Ascending aorta (tissue), 2 donors: ENCODE data around the gene PLXDC1. TPM values are rescaled to one million over a fixed set of nuclear protein-coding genes. Genes with fewer than 3 reads are reported as not detected.
A peak's percentile ranks its signal among the peaks of the same experiment; 100 is the strongest.

ENCODE experiments used
- DNase-seq, 2 donors: peaks; one replicate each; pipeline ENCODE4 v3.0.0-alpha.2; 2019; ENCODE audit warnings: low spot score in 2 of 2
- H3K27ac ChIP-seq, 2 donors: fragments of 200-600 bp; sonication (generic); one replicate each; pipeline ENCODE4 v1.5.1; 2016 to 2017; ENCODE audit warnings: mild to moderate bottlenecking in 1 of 2
- H3K27me3 ChIP-seq: fragments of 200-600 bp; sonication (generic); one replicate; pipeline ENCODE4 v1.5.1; 2017
- H3K36me3 ChIP-seq, 2 donors: fragments of 200-600 bp; sonication (generic); one replicate each; pipeline ENCODE4 v1.5.1; 2016
- H3K4me1 ChIP-seq, 2 donors: fragments of 200-600 bp; sonication (generic); one replicate each; pipeline ENCODE4 v1.5.1; 2016 to 2017; ENCODE audit warnings: mild to moderate bottlenecking in 1 of 2
- H3K4me3 ChIP-seq, 2 donors: fragments of 200-600 bp; sonication (generic); one replicate each; pipeline ENCODE4 v1.5.1; 2016 to 2017; ENCODE audit warnings: mild to moderate bottlenecking in 1 of 2
- H3K9me3 ChIP-seq, 2 donors: fragments of 200-600 bp; sonication (generic); one replicate each; pipeline ENCODE4 v1.5.1; 2016
- CTCF ChIP-seq, 3 experiments: fragments of 200-600 bp in 2 of 3; fragments of 450-650 bp in 1 of 3; sonication (generic) in 2 of 3; IDR thresholded peaks; one replicate each; pipeline ENCODE4 v1.5.1; 2016 to 2019; ENCODE audit warnings: antibody characterized with exemption in 3 of 3, mild to moderate bottlenecking in 1 of 3, moderate library complexity in 1 of 3
- intact Hi-C: fragments of 100-400 bp; cut with DNase I; formaldehyde crosslinking; loops from one replicate; pipeline ENCODE4 v1.15.1; 2023
- total RNA-seq: library from RNA; depleted of rRNA; stranded (reverse); fragments of >200 nt; gene quantifications from one replicate; pipeline ENCODE4 v1.1.0, GENCODE V29; 2016

PLXDC1 gene
- 23.8 TPM for total RNA-seq

DNA sequence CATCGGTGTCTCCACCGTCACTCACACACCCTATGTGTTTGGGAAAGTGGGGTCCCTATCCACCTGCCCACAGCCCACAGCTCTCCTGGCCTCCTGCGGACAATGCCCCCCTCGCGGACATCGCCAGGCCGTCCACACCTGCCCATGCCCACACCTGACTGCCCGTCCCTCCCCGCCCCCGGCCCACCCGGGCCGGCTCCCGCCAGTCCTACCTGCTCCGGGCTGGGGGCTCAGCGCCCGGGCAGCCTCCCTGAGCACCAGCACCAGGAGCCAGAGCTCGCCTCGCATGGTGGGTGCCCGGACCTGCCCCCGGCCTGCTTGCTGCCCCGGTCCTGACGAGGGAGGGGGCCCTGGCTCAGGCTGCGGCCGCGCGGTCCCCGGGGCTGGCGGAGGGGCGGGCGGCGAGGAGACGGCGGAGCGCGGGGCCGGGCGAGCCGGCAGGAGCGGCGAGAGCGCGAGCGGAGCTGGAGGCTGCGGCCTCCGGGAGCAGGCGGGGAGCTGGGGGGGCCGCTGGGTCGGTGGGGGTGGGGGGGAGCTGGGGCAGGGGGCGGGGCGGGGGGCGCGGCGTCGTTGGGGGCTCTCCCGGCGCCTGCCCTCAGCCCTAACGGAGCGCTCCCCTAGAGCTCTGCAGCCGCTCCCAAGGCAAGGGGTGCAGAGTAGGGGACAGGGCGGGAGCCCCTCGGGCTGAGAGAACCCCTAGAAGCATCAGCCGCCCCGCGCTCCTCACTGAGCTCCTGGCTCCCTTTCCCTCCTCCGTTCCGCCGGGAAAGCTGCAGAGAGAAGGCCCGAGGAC lies at the start of gene PLXDC1:
PLXDC1 (minus strand) TSS at position 488 of the 793 bp plus-strand sequence; CDS start at position 288, 200 bp downstream.
- H3K36me3 ChIP-seq = no peaks in the 10 kb centered on the region
- peaks cover 12 to 15% of the 10 kb centered on the region in 2 donors for H3K4me1 ChIP-seq
- H3K4me3 ChIP-seq = peak within 1 kb of the TSS; percentile 85 to 94
- no peak for TF ChIP-seq CTCF (IDR thresholded peaks at IDR 0.05)
- peak within 1 kb of the TSS; percentile 19 to 23 for H3K27ac ChIP-seq
- DNase-seq = no peak
- intact Hi-C loops = loop anchor here (5.0 kb wide), 2 partner anchors 354 to 776 kb away; partner anchors contain the start of genes LRRC3C, ORMDL3 and PIP4K2B
- H3K27me3 ChIP-seq = no peaks in the 10 kb centered on the region
- no peaks in the 10 kb centered on the region for H3K9me3 ChIP-seq

GRCh38 chr17:39200957-39201510 lies 49.6 kb upstream of the PLXDC1 start:
- H3K9me3 ChIP-seq = no peaks in the 10 kb centered on the region
- no peak for DNase-seq
- TF ChIP-seq CTCF (IDR thresholded peaks at IDR 0.05) = no peak
- H3K4me1 ChIP-seq = peaks cover 15 to 35% of the 10 kb centered on the region in 2 donors
- H3K27me3 ChIP-seq = no peaks in the 10 kb centered on the region
- peaks cover 40 to 44% of the 10 kb centered on the region in 2 donors for H3K36me3 ChIP-seq
- peak overlapping the region; percentile 92 to 98 for H3K27ac ChIP-seq
- H3K4me3 ChIP-seq = peak overlapping the region; percentile 83 to 89
- intact Hi-C loops = loop anchor here (1.0 kb wide), 2 partner anchors 8 to 402 kb away; partner anchors contain the start of gene PIP4K2B

- intact Hi-C loops = loop anchor here (1.0 kb wide), 2 partner anchors 9 to 401 kb away; partner anchors contain the start of gene PIP4K2B
- TF ChIP-seq CTCF (IDR thresholded peaks at IDR 0.05) = no peak
Measured at GRCh38 chr17:39200070-39200879, 48.8 kb upstream of the PLXDC1 start, which contains the start of gene RPL19. Gene RPL19, plus strand, starts transcription at chr17:39200283. Its CDS starts 62 bp downstream, at chr17:39200345.

GRCh38 chr17:39199820-39200069 lies 48.3 kb upstream of the PLXDC1 start:
- no peak for TF ChIP-seq CTCF (IDR thresholded peaks at IDR 0.05)
- Histone ChIP-seq H3K27me3 (no peaks in the 10 kb centered on the region), H3K9me3 (no peaks in the 10 kb centered on the region), H3K36me3 (peaks cover 35 to 38% of the 10 kb centered on the region in 2 donors), H3K4me3 (peak overlapping the region; percentile 83 to 89), H3K27ac (peak overlapping the region; percentile 92 to 98), H3K4me1 (peaks cover 28 to 46% of the 10 kb centered on the region in 2 donors)
- intact Hi-C loops = loop anchor here (1.0 to 5.0 kb wide), 5 partner anchors 10 to 400 kb away; partner anchors contain the start of genes CDK12, FBXL20 and PIP4K2B
- peak; percentile 56 to 96 for DNase-seq

More at GRCh38 chr17:39200070-39200879, 48.8 kb upstream of the PLXDC1 start, which contains the start of gene RPL19:
- Histone ChIP-seq H3K36me3 (peaks cover 40 to 44% of the 10 kb centered on the region in 2 donors), H3K4me3 (peak within 1 kb of the TSS; percentile 83 to 89), H3K27ac (peak within 1 kb of the TSS; percentile 92 to 98), H3K9me3 (no peaks in the 10 kb centered on the region), H3K4me1 (peaks cover 23 to 41% of the 10 kb centered on the region in 2 donors), H3K27me3 (no peaks in the 10 kb centered on the region)
- peak in 1 of 2 donors; percentile 81 for DNase-seq

DNA sequence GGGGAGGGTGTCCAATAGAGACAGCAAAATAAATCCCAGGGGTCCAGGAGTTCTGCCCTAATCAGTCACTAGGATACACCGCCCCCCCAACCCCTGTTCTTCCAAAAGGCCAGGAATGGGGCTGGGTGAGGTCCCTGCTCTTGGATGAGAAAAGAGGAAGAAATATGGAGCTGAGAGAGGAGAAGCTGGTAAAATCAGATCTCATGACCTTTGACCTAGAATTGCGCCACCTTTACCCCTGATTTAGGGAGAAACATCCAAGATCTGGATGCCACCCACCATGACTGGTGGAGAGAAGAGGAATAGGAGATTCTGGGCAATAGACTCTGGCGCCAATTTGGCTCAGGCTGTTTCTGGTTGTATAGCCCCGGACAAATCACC lies 46.7 kb upstream of the PLXDC1 start:
- no peak for TF ChIP-seq CTCF (IDR thresholded peaks at IDR 0.05)
- Histone ChIP-seq H3K27me3 (no peaks in the 10 kb centered on the region), H3K4me1 (peaks cover 28 to 61% of the 10 kb centered on the region in 2 donors), H3K27ac (peak overlapping the region; percentile 92 to 98), H3K36me3 (peaks cover 22 to 31% of the 10 kb centered on the region in 2 donors), H3K4me3 (peak overlapping the region in 1 of 2 donors; percentile 90), H3K9me3 (no peaks in the 10 kb centered on the region)
- intact Hi-C loops = loop anchor here (5.0 kb wide), 3 partner anchors 34 to 264 kb away; partner anchors contain the start of genes CDK12 and FBXL20
- DNase-seq = peak in 1 of 2 donors; percentile 68
